Tibial nerve (tissue), 4 donors: Measurements from ENCODE around the gene JUND. TPM values are rescaled to one million over a fixed set of nuclear protein-coding genes. Genes with fewer than 3 reads are reported as not detected.

Source experiments
- DNase-seq, 2 donors: peaks; one replicate each; pipeline ENCODE4 v3.0.0-alpha.2; 2019; ENCODE audit warnings: low spot score in 2 of 2
- H3K27ac ChIP-seq, 4 donors: fragments of 200-600 bp; sonication (generic) in 3 of 4; one replicate each; pipeline ENCODE4 v1.5.1; 2017 to 2019; ENCODE audit warnings: mild to moderate bottlenecking in 1 of 4
- H3K27me3 ChIP-seq, 2 donors: fragments of 200-600 bp; sonication (generic) in 1 of 2; one replicate each; pipeline versions ENCODE4 v1.5.1 to v1.6.0; 2017 to 2019
- H3K36me3 ChIP-seq, 3 donors: fragments of 200-600 bp; sonication (generic); one replicate each; pipeline ENCODE4 v1.5.1; 2018 to 2019
- H3K4me1 ChIP-seq, 4 donors: fragments of 200-600 bp; sonication (generic) in 3 of 4; one replicate each; pipeline ENCODE4 v1.5.1; 2017 to 2019
- H3K4me3 ChIP-seq, 4 donors: fragments of 200-600 bp; sonication (generic) in 3 of 4; one replicate each; pipeline ENCODE4 v1.5.1; 2017 to 2019; ENCODE audit warnings: mild to moderate bottlenecking in 1 of 4, moderate library complexity in 1 of 4
- H3K9me3 ChIP-seq, 4 donors: fragments of 200-600 bp; sonication (generic) in 3 of 4; one replicate each; pipeline ENCODE4 v1.5.1; 2017 to 2019
- CTCF ChIP-seq, 5 experiments: fragments of 200-600 bp in 3 of 5; fragments of 450-650 bp in 2 of 5; sonication (generic) in 3 of 5; IDR thresholded peaks; one replicate each; pipeline ENCODE4 v1.5.1; 2016 to 2019; ENCODE audit warnings: antibody characterized with exemption in 5 of 5, mild to moderate bottlenecking in 3 of 5, moderate library complexity in 2 of 5
- EP300 ChIP-seq, 2 donors: sonication (generic); formaldehyde crosslinking; IDR thresholded peaks; one replicate each; pipeline ENCODE4 v1.6.1; 2017; ENCODE audit warnings: antibody characterized with exemption in 2 of 2, mild to moderate bottlenecking in 1 of 2
- POLR2A ChIP-seq, 2 donors: fragments of 450-650 bp; IDR thresholded peaks; one replicate each; pipeline ENCODE4 v1.6.1; 2017; ENCODE audit warnings: antibody characterized with exemption in 2 of 2, mild to moderate bottlenecking in 2 of 2, moderate library complexity in 2 of 2
- WGBS, 2 donors: methylation state at CpG; one replicate each; pipeline ENCODE4 v1.1.5; 2018; 5-methylcytosine and 5-hydroxymethylcytosine counted together
- total RNA-seq, 4 donors: library from RNA; depleted of rRNA; stranded (reverse); fragments of >200 nt; gene quantifications; one replicate each; pipeline ENCODE4 v1.1.0, GENCODE V29; 2016

Gene JUND
- total RNA-seq, 4 donors from 2014 or later: 309 to 553 (median 486) TPM

- H3K27me3 ChIP-seq: no peaks in the 10 kb centered on the region
- peak; percentile 77 to 81 for DNase-seq
- peak overlapping the region; percentile 31 to 53 (median 38) for H3K4me3 ChIP-seq
- 0 to 1% methylated on average over 29 of the region's 29 CpGs for WGBS, 2 donors
- peak overlapping the region; percentile 95 to 100 (median 98) for H3K27ac ChIP-seq
- H3K4me1 ChIP-seq: peaks cover 4 to 93% (median 63%) of the 10 kb centered on the region in 4 donors
- H3K36me3 ChIP-seq: peaks cover 0 to 28% (median 0%) of the 10 kb centered on the region in 3 donors
- H3K9me3 ChIP-seq: no peaks in the 10 kb centered on the region
- TF ChIP-seq POLR2A (IDR thresholded peaks at IDR 0.05): peak; percentile 63 to 83
- peak; percentile 32 to 96 for TF ChIP-seq EP300 (IDR thresholded peaks at IDR 0.05)
- peak in 2 of 5 experiments; percentile 19 to 24 for TF ChIP-seq CTCF (IDR thresholded peaks at IDR 0.05)
Measured at GRCh38 chr19:18304458-18305310, 23.3 kb upstream of the JUND start.

GRCh38 chr19:18304208-18304457 is 22.7 kb upstream of the JUND start:
- H3K4me3 ChIP-seq: peak overlapping the region; percentile 31 to 53 (median 38)

GRCh38 chr19:18301718-18302111 is 20.3 kb upstream of the JUND start:
- Histone ChIP-seq H3K36me3 (peaks cover 0 to under 1% (median 0%) of the 10 kb centered on the region in 3 donors), H3K27ac (peak overlapping the region; percentile 76 to 100 (median 97)), H3K27me3 (no peaks in the 10 kb centered on the region), H3K4me3 (no peak overlapping the region), H3K9me3 (no peaks in the 10 kb centered on the region), H3K4me1 (peaks cover 4 to 66% (median 51%) of the 10 kb centered on the region in 4 donors)
- 62 to 68% methylated on average over 4 of the region's 4 CpGs for WGBS, 2 donors
- no peak for DNase-seq
- TF ChIP-seq POLR2A (IDR thresholded peaks at IDR 0.05) (no peak), EP300 (IDR thresholded peaks at IDR 0.05) (no peak), CTCF (IDR thresholded peaks at IDR 0.05) (no peak)

More at GRCh38 chr19:18304208-18304457, 22.7 kb upstream of the JUND start:
- H3K36me3 ChIP-seq: peaks cover 0 to 23% (median 0%) of the 10 kb centered on the region in 3 donors
- 6% methylated on average over 2 of the region's 2 CpGs for WGBS, 2 donors
- DNase-seq: no peak
- peaks cover 4 to 90% (median 63%) of the 10 kb centered on the region in 4 donors for H3K4me1 ChIP-seq
- H3K27me3 ChIP-seq: no peaks in the 10 kb centered on the region
- H3K27ac ChIP-seq: peak overlapping the region; percentile 95 to 100 (median 98)
- H3K9me3 ChIP-seq: no peaks in the 10 kb centered on the region
- TF ChIP-seq CTCF (IDR thresholded peaks at IDR 0.05) (no peak), EP300 (IDR thresholded peaks at IDR 0.05) (no peak), POLR2A (IDR thresholded peaks at IDR 0.05) (no peak)

- Histone ChIP-seq H3K4me3 (no peak overlapping the region), H3K27ac (peak overlapping the region; percentile 76 to 100 (median 97)), H3K4me1 (peaks cover 4 to 60% (median 45%) of the 10 kb centered on the region in 4 donors), H3K36me3 (no peaks in the 10 kb centered on the region), H3K9me3 (no peaks in the 10 kb centered on the region), H3K27me3 (no peaks in the 10 kb centered on the region)
- TF ChIP-seq CTCF (IDR thresholded peaks at IDR 0.05): no peak
- TF ChIP-seq EP300 (IDR thresholded peaks at IDR 0.05): peak in 1 of 2 donors; percentile 76
- peak; percentile 58 to 63 for DNase-seq
- 31 to 33% methylated on average over 17 to 18 of the region's 18 CpGs for WGBS, 2 donors
Measured at GRCh38 chr19:18300930-18301717, 19.7 kb upstream of the JUND start.
